Measurements from ENCODE around the gene ARL8B.

The ARL8B gene

GRCh38 chr3:5123937-5124336 is 1.8 kb downstream of the ARL8B start:
- in situ Hi-C loops (cut with MboI; ENCODE audit: low pct_unique_long_range_greater_than_20kb, low sequenced_read_pairs, unreplicated experiment) = no loop called here
- DNase-seq (ENCODE audit: low spot score) = no peak
- TF ChIP-seq CTCF (IDR thresholded peaks at IDR 0.05; ENCODE audit: extremely low read depth, insufficient read depth, missing control alignments) = no peak

GRCh38 chr3:5126586-5126985 is 4.5 kb downstream of the ARL8B start:
- TF ChIP-seq CTCF (IDR thresholded peaks at IDR 0.05; ENCODE audit: extremely low read depth, insufficient read depth, missing control alignments) = no peak
- in situ Hi-C loops (cut with MboI; ENCODE audit: low pct_unique_long_range_greater_than_20kb, low sequenced_read_pairs, unreplicated experiment) = no loop called here
- no peak for DNase-seq (ENCODE audit: low spot score)

- TF ChIP-seq CTCF (IDR thresholded peaks at IDR 0.05; ENCODE audit: extremely low read depth, insufficient read depth, missing control alignments) = no peak
- no peak for DNase-seq (ENCODE audit: low spot score)
- in situ Hi-C loops (cut with MboI; ENCODE audit: low pct_unique_long_range_greater_than_20kb, low sequenced_read_pairs, unreplicated experiment) = no loop called here
These were observed 6.8 kb downstream of the ARL8B start for GRCh38 chr3:5128849-5129248.

GRCh38 chr3:5133239-5134018 is 11.3 kb downstream of the ARL8B start:
- no peak for DNase-seq (ENCODE audit: low spot score)

GRCh38 chr3:5134019-5134391 is 11.9 kb downstream of the ARL8B start:
- in situ Hi-C loops (cut with MboI; ENCODE audit: low pct_unique_long_range_greater_than_20kb, low sequenced_read_pairs, unreplicated experiment) = loop anchor here (10.0 kb wide), 1 partner anchor 61 kb away; no protein-coding TSS in a partner anchor
- TF ChIP-seq CTCF (IDR thresholded peaks at IDR 0.05; ENCODE audit: extremely low read depth, insufficient read depth, missing control alignments) = no peak
- DNase-seq (ENCODE audit: low spot score) = no peak

More at GRCh38 chr3:5133239-5134018, 11.3 kb downstream of the ARL8B start:
- no peak for TF ChIP-seq CTCF (IDR thresholded peaks at IDR 0.05; ENCODE audit: extremely low read depth, insufficient read depth, missing control alignments)
- in situ Hi-C loops (cut with MboI; ENCODE audit: low pct_unique_long_range_greater_than_20kb, low sequenced_read_pairs, unreplicated experiment) = loop anchor here (10.0 kb wide), 1 partner anchor 61 kb away; no protein-coding TSS in a partner anchor

- no peak for DNase-seq (ENCODE audit: low spot score)
- in situ Hi-C loops (cut with MboI; ENCODE audit: low pct_unique_long_range_greater_than_20kb, low sequenced_read_pairs, unreplicated experiment) = loop anchor here (10.0 kb wide), 1 partner anchor 60 kb away; no protein-coding TSS in a partner anchor
- no peak for TF ChIP-seq CTCF (IDR thresholded peaks at IDR 0.05; ENCODE audit: extremely low read depth, insufficient read depth, missing control alignments)
These were observed 12.4 kb downstream of the ARL8B start for GRCh38 chr3:5134499-5134898.
